Ishikawa (cell line): ENCODE measurements around the gene GALNTL6.

ENCODE experiments used
- CEBPB ChIP-seq: IDR thresholded peaks from 2 replicates; pipeline ENCODE4 v1.6.1; 2012
- CREB1 ChIP-seq: IDR thresholded peaks from 2 replicates; pipeline ENCODE4 v1.6.1; 2012; ENCODE audit warnings: low read depth
- EGR1 ChIP-seq: IDR thresholded peaks from 2 replicates; pipeline ENCODE4 v1.6.1; 2012
- EP300 ChIP-seq: IDR thresholded peaks from 2 replicates; pipeline ENCODE4 v1.6.1; 2012; ENCODE audit warnings: borderline replicate concordance
- FOXM1 ChIP-seq: IDR thresholded peaks from 2 replicates; pipeline ENCODE4 v1.6.1; 2012; ENCODE audit warnings: low read depth, borderline replicate concordance
- NFIC ChIP-seq: IDR thresholded peaks from 2 replicates; pipeline ENCODE4 v1.6.1; 2012
- RAD21 ChIP-seq: IDR thresholded peaks from 2 replicates; pipeline ENCODE4 v1.6.1; 2012; ENCODE audit warnings: low read depth
- TAF1 ChIP-seq: IDR thresholded peaks from 2 replicates; pipeline ENCODE4 v1.6.1; 2012; ENCODE audit warnings: low read depth, mild to moderate bottlenecking
- YY1 ChIP-seq: IDR thresholded peaks from 2 replicates; pipeline ENCODE4 v1.6.1; 2012; ENCODE audit warnings: low read depth
- ZBTB7A ChIP-seq: IDR thresholded peaks from 2 replicates; pipeline ENCODE4 v1.6.1; 2012; ENCODE audit warnings: low read depth
- TF ChIP-seq, protein P1 (sequence below): IDR thresholded peaks from 2 replicates; pipeline ENCODE4 v1.6.1; 2012; ENCODE audit warnings: low read depth, mild to moderate bottlenecking
- TF ChIP-seq, protein P2 (sequence below): IDR thresholded peaks from 2 replicates; pipeline ENCODE4 v1.6.1; 2012
- TF ChIP-seq, protein P3 (sequence below): IDR thresholded peaks from 2 replicates; pipeline ENCODE4 v1.6.1; 2012

DNA sequence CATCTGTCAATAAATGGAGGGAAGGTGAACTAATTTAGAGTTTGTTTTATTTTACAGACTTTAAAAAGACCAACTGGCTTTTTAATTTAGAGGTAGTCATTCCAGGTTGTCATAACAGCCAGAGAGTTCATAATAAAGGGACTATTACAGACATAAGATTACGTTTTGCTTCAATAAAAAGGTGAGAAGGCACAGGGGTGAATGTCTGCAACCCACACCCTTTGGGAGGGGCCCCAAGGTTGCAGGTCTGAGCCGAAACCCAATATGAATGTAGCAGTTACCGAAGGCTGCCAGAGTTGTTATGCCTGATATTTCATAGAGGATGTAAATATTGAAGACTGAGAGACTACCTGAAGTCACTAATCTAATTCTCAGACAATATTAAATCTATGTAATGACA, 1025.7 kb downstream of the GALNTL6 start:
- TF ChIP-seq CREB1 = no peak
- TF ChIP-seq, protein P1, sequence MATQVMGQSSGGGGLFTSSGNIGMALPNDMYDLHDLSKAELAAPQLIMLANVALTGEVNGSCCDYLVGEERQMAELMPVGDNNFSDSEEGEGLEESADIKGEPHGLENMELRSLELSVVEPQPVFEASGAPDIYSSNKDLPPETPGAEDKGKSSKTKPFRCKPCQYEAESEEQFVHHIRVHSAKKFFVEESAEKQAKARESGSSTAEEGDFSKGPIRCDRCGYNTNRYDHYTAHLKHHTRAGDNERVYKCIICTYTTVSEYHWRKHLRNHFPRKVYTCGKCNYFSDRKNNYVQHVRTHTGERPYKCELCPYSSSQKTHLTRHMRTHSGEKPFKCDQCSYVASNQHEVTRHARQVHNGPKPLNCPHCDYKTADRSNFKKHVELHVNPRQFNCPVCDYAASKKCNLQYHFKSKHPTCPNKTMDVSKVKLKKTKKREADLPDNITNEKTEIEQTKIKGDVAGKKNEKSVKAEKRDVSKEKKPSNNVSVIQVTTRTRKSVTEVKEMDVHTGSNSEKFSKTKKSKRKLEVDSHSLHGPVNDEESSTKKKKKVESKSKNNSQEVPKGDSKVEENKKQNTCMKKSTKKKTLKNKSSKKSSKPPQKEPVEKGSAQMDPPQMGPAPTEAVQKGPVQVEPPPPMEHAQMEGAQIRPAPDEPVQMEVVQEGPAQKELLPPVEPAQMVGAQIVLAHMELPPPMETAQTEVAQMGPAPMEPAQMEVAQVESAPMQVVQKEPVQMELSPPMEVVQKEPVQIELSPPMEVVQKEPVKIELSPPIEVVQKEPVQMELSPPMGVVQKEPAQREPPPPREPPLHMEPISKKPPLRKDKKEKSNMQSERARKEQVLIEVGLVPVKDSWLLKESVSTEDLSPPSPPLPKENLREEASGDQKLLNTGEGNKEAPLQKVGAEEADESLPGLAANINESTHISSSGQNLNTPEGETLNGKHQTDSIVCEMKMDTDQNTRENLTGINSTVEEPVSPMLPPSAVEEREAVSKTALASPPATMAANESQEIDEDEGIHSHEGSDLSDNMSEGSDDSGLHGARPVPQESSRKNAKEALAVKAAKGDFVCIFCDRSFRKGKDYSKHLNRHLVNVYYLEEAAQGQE = no peak
- TF ChIP-seq RAD21 = no peak
- TF ChIP-seq EGR1 = no peak
- TF ChIP-seq, protein P2, sequence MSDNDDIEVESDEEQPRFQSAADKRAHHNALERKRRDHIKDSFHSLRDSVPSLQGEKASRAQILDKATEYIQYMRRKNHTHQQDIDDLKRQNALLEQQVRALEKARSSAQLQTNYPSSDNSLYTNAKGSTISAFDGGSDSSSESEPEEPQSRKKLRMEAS = no peak
- no peak for TF ChIP-seq EP300
- no peak for TF ChIP-seq TAF1
- TF ChIP-seq ZBTB7A = no peak
- no peak for TF ChIP-seq CEBPB
- TF ChIP-seq FOXM1 = no peak
- TF ChIP-seq YY1 = no peak
- TF ChIP-seq NFIC = no peak
- TF ChIP-seq, protein P3, sequence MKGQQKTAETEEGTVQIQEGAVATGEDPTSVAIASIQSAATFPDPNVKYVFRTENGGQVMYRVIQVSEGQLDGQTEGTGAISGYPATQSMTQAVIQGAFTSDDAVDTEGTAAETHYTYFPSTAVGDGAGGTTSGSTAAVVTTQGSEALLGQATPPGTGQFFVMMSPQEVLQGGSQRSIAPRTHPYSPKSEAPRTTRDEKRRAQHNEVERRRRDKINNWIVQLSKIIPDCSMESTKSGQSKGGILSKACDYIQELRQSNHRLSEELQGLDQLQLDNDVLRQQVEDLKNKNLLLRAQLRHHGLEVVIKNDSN = no peak
